T-helper 1 cell treated with Interleukin-12 subunit alpha and Interleukin-12 subunit beta and Interleukin-4 antibody, amounts not matched to agents 30 μg/mL and 1 μg/mL, for 36 hours (primary cell): ENCODE measurements around the gene PML.

Experiments
- H3K27ac Mint-ChIP-seq: one replicate; pipeline ENCODE4 v1.8.0; 2021; ENCODE audit warnings: mild to moderate bottlenecking, mixed read lengths
- H3K27me3 Mint-ChIP-seq: one replicate; pipeline ENCODE4 v1.8.0; 2021; ENCODE audit warnings: low read depth, mixed read lengths
- H3K36me3 Mint-ChIP-seq: one replicate; pipeline ENCODE4 v1.8.0; 2021; ENCODE audit warnings: low read depth, mixed read lengths
- H3K4me1 Mint-ChIP-seq: one replicate; pipeline ENCODE4 v1.8.0; 2021; ENCODE audit warnings: low read depth, mixed read lengths
- H3K4me3 Mint-ChIP-seq: one replicate; pipeline ENCODE4 v1.8.0; 2021; ENCODE audit warnings: mild to moderate bottlenecking, moderate library complexity, mixed read lengths
- H3K9me3 Mint-ChIP-seq: one replicate; pipeline ENCODE4 v1.8.0; 2021; ENCODE audit warnings: mixed read lengths

PML gene

GRCh38 chr15:73996267-73996666 lies 1.8 kb downstream of the PML start:
- Mint-ChIP-seq H3K36me3 (peaks cover 29% of the 10 kb centered on the region), H3K9me3 (no peaks in the 10 kb centered on the region), H3K27ac (peak overlapping the region; percentile 93), H3K4me1 (peaks cover 51% of the 10 kb centered on the region), H3K4me3 (peak overlapping the region; percentile 97), H3K27me3 (no peaks in the 10 kb centered on the region)

- H3K36me3 Mint-ChIP-seq, result peaks cover 32% of the 10 kb centered on the region
- H3K4me3 Mint-ChIP-seq, result peak overlapping the region; percentile 97
- H3K4me1 Mint-ChIP-seq, result peaks cover 49% of the 10 kb centered on the region
- peak overlapping the region; percentile 93 for H3K27ac Mint-ChIP-seq
- H3K27me3 Mint-ChIP-seq, result no peaks in the 10 kb centered on the region
- no peaks in the 10 kb centered on the region for H3K9me3 Mint-ChIP-seq
These were observed 2.4 kb downstream of the PML start for GRCh38 chr15:73996939-73997338.

DNA sequence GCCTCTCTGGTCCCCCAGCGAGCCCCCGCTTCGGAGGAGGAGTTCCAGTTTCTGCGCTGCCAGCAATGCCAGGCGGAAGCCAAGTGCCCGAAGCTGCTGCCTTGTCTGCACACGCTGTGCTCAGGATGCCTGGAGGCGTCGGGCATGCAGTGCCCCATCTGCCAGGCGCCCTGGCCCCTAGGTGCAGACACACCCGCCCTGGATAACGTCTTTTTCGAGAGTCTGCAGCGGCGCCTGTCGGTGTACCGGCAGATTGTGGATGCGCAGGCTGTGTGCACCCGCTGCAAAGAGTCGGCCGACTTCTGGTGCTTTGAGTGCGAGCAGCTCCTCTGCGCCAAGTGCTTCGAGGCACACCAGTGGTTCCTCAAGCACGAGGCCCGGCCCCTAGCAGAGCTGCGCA lies 3.5 kb downstream of the PML start:
- Mint-ChIP-seq H3K27ac (no peak overlapping the region), H3K36me3 (peaks cover 32% of the 10 kb centered on the region), H3K4me3 (peak overlapping the region; percentile 97), H3K4me1 (peaks cover 42% of the 10 kb centered on the region), H3K9me3 (no peaks in the 10 kb centered on the region), H3K27me3 (no peaks in the 10 kb centered on the region)

DNA sequence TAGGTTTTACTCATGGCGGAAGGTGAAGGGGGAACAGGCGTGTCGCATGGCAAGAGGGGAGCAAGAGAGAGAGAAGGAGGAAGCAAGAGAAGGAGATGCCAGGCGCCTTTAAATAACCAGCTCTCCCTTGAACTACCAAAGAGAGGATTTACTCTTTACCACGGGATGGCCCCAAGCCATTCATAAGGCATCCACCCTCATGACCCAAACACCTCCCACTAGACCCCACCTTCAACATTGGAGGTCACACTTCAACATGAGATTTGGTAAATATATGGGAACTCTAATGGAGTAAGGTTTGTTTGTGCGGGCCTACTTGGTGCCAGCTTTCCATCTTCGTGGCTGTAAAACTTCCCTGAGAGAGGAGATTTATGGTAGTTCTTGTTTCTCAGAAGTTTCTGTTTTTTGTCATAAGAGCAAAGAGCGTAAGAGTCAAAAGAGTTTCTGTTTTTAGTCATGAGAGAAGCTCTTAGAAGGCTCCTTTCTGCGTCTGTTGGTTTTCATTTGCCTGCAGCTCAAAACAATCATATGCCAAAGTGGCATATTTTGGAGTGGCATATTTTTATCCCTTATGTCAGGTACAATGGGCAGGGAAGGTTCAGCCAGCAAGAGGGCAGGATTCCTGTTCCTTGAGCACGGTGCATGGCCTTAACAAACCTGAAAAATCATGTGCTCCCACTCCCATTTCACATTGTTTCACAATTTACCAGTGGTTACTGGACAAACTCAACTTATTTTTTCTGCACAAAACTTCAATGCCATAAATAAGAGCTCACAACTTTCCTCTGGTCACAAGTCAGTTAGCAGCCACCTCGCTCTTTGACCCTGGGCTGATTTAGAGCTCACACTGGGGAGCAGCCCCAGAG lies 12.5 kb downstream of the PML start:
- Mint-ChIP-seq H3K4me1 (peaks cover 55% of the 10 kb centered on the region), H3K9me3 (peaks cover 6% of the 10 kb centered on the region), H3K27me3 (no peaks in the 10 kb centered on the region), H3K36me3 (peaks cover 53% of the 10 kb centered on the region), H3K27ac (peak overlapping the region; percentile 95), H3K4me3 (peak overlapping the region; percentile 80)

DNA sequence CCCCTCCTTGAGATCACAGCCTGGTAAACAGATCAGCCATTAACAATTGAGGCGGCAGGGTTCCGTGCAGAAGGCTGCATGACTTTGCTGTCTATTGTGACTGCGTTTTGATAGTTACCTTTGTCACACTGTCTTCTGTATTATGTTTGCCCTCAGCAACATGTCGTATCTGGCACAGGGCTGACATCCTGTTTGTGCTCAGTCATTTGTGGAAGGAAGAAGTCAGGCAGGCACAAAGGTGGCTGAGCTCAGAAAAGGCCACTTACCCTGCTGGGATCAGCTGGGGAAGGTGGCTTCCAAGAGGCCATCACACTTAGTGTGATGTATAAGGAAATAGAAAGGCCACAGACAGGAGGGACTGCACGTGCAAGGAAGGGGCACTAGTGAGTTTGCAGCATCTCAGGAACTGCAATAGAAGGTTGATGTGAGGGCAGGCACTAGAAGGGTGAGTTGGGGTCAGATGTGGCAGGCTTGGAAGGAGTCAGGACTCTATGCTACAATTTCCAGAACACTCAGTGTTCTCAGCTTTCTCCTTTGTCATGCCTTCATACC lies 13.4 kb downstream of the PML start:
- peak overlapping the region; percentile 95 for H3K27ac Mint-ChIP-seq
- peak overlapping the region; percentile 80 for H3K4me3 Mint-ChIP-seq
- peaks cover 9% of the 10 kb centered on the region for H3K9me3 Mint-ChIP-seq
- H3K27me3 Mint-ChIP-seq, result no peaks in the 10 kb centered on the region
- peaks cover 56% of the 10 kb centered on the region for H3K36me3 Mint-ChIP-seq
- H3K4me1 Mint-ChIP-seq, result peaks cover 55% of the 10 kb centered on the region

- Mint-ChIP-seq H3K27me3 (no peaks in the 10 kb centered on the region), H3K27ac (peak overlapping the region; percentile 26), H3K4me1 (peaks cover 51% of the 10 kb centered on the region), H3K36me3 (peaks cover 56% of the 10 kb centered on the region), H3K4me3 (no peak overlapping the region), H3K9me3 (peaks cover 6% of the 10 kb centered on the region)
These were observed 14.4 kb downstream of the PML start for GRCh38 chr15:74008901-74009300.

DNA sequence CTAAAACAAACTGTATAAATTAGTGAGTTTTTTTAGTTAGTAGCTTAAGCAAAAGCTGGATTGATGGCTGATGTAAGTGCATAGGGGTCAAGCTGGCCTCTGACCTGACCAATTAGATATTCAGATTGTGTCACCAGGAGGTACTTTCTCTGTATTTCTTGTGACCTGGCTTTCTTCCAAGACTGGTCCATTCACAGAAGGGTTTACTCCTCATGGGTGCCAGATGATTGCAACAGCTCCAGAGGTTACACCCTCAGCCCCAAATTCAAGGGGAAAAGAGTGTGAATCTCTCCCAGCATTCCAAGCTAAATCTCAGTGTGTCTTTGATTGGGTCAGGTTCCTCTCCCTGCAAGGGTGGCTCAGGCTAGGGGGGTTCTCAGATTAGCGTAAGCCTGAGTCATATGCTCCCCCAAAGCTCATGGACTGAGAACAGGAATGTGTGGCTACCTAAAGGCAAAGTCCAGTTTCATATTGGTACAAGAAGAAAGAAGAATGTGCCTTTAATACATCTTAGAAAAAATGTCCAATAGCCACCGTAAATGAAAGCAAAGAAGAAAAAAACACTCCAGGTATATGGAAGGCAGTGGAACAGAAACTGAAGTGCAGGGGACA lies 16.5 kb downstream of the PML start:
- no peak overlapping the region for H3K27ac Mint-ChIP-seq
- peaks cover 6% of the 10 kb centered on the region for H3K9me3 Mint-ChIP-seq
- H3K27me3 Mint-ChIP-seq, result no peaks in the 10 kb centered on the region
- H3K4me1 Mint-ChIP-seq, result peaks cover 57% of the 10 kb centered on the region
- no peak overlapping the region for H3K4me3 Mint-ChIP-seq
- H3K36me3 Mint-ChIP-seq, result peaks cover 53% of the 10 kb centered on the region

DNA sequence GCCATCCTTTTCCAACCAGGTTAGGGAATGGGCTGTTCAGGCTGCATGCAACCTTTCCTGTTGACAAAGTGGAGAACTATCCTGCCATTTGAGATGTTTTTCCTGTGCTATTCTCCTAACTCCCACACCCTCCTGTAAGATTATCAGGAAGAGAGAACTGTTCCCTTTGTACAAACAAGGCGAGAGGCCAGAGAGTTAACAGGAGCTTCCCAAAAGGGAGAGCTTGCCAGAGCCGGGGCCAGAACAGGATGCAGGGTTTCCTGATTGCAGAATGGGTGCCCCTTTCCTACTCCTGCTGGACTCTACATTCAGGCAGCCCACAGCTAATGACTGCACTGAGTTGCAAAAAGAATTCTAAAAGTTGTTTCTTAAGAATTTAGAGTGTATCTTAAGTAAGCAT lies 17.1 kb downstream of the PML start:
- no peaks in the 10 kb centered on the region for H3K27me3 Mint-ChIP-seq
- no peak overlapping the region for H3K4me3 Mint-ChIP-seq
- H3K27ac Mint-ChIP-seq, result no peak overlapping the region
- H3K4me1 Mint-ChIP-seq, result peaks cover 55% of the 10 kb centered on the region
- H3K9me3 Mint-ChIP-seq, result peaks cover 6% of the 10 kb centered on the region
- H3K36me3 Mint-ChIP-seq, result peaks cover 49% of the 10 kb centered on the region

DNA sequence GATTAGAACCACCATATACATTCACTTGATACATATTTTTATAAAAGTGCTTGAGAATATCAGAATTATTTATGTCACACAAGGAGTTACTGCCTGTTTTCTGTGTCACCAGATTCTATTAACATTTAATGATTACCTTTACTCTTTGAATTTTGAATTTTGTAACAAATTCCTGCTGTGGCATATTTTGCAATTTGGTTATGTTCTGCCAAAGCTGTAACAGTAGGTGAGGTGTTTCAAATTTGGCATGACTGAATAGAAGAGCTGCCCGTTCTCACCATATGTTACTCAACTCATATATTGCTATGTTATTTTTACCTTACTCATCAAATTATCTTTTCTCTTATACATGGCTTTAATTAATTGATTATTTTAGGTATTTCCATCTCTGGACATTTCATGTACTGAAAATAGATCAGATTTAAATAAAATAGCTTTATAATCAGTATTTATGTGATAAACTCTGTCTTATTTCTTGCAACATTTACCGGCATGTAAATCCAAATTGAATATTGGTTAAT lies 18.9 kb downstream of the PML start:
- Mint-ChIP-seq H3K27ac (no peak overlapping the region), H3K36me3 (peaks cover 37% of the 10 kb centered on the region), H3K27me3 (no peaks in the 10 kb centered on the region), H3K4me1 (peaks cover 38% of the 10 kb centered on the region), H3K4me3 (no peak overlapping the region), H3K9me3 (peaks cover 6% of the 10 kb centered on the region)

- H3K27me3 Mint-ChIP-seq, result no peaks in the 10 kb centered on the region
- peaks cover 38% of the 10 kb centered on the region for H3K36me3 Mint-ChIP-seq
- no peaks in the 10 kb centered on the region for H3K9me3 Mint-ChIP-seq
- peaks cover 22% of the 10 kb centered on the region for H3K4me1 Mint-ChIP-seq
- H3K4me3 Mint-ChIP-seq, result no peak overlapping the region
- H3K27ac Mint-ChIP-seq, result no peak overlapping the region
These were observed 25.2 kb downstream of the PML start for GRCh38 chr15:74019734-74020133.

DNA sequence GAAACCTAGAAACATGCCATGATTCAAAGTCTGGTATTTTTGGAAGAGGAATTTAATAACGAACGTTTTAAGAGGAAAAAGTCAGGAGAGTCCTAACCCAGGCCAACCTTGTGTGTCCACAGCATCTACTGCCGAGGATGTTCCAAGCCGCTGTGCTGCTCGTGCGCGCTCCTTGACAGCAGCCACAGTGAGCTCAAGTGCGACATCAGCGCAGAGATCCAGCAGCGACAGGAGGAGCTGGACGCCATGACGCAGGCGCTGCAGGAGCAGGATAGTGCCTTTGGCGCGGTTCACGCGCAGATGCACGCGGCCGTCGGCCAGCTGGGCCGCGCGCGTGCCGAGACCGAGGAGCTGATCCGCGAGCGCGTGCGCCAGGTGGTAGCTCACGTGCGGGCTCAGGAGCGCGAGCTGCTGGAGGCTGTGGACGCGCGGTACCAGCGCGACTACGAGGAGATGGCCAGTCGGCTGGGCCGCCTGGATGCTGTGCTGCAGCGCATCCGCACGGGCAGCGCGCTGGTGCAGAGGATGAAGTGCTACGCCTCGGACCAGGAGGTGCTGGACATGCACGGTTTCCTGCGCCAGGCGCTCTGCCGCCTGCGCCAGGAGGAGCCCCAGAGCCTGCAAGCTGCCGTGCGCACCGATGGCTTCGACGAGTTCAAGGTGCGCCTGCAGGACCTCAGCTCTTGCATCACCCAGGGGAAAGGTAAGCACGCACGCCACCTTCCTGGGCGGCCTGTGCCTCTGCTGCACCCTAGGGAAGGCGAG lies 28.4 kb downstream of the PML start:
- H3K9me3 Mint-ChIP-seq, result no peaks in the 10 kb centered on the region
- H3K27me3 Mint-ChIP-seq, result no peaks in the 10 kb centered on the region
- peaks cover 13% of the 10 kb centered on the region for H3K4me1 Mint-ChIP-seq
- no peak overlapping the region for H3K4me3 Mint-ChIP-seq
- H3K27ac Mint-ChIP-seq, result no peak overlapping the region
- peaks cover 40% of the 10 kb centered on the region for H3K36me3 Mint-ChIP-seq

GRCh38 chr15:74024687-74025086 lies 30.2 kb downstream of the PML start:
- peaks cover 15% of the 10 kb centered on the region for H3K4me1 Mint-ChIP-seq
- no peaks in the 10 kb centered on the region for H3K27me3 Mint-ChIP-seq
- no peaks in the 10 kb centered on the region for H3K9me3 Mint-ChIP-seq
- no peak overlapping the region for H3K27ac Mint-ChIP-seq
- H3K4me3 Mint-ChIP-seq, result no peak overlapping the region
- H3K36me3 Mint-ChIP-seq, result peaks cover 45% of the 10 kb centered on the region

DNA sequence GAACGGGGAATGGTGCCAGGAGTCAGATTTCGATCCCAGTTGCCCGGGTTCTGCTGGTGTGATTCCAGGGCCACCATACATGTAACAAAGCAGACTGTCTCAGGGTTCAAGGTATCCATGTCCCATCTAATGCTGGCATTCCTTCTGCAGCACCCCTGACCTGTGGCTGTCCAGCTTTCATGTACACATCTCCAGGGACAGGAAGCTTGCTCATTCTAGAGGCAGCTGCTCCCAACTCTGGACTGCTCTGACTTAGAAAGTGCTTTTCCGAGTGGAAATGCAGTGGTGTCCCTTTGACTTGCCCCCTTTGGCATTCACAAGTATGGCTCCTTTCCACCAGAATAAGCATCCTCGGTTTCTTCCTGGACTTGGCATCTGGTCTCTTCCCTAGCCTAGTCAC lies 30.9 kb downstream of the PML start:
- H3K36me3 Mint-ChIP-seq, result peaks cover 49% of the 10 kb centered on the region
- peaks cover 14% of the 10 kb centered on the region for H3K4me1 Mint-ChIP-seq
- H3K27ac Mint-ChIP-seq, result no peak overlapping the region
- no peaks in the 10 kb centered on the region for H3K27me3 Mint-ChIP-seq
- no peaks in the 10 kb centered on the region for H3K9me3 Mint-ChIP-seq
- H3K4me3 Mint-ChIP-seq, result no peak overlapping the region

- Mint-ChIP-seq H3K4me1 (peaks cover 2% of the 10 kb centered on the region), H3K27ac (no peak overlapping the region), H3K9me3 (no peaks in the 10 kb centered on the region), H3K4me3 (no peak overlapping the region), H3K36me3 (peaks cover 44% of the 10 kb centered on the region), H3K27me3 (no peaks in the 10 kb centered on the region)
These were observed 33.2 kb downstream of the PML start for GRCh38 chr15:74027688-74028087.
